Measurements from ENCODE around the gene METTL3. TPM values are rescaled to one million over a fixed set of nuclear protein-coding genes. Genes with fewer than 3 reads are reported as not detected.
A peak's percentile ranks its signal among the peaks of the same experiment; 100 is the strongest.

METTL3 gene
- total and polyA plus RNA-seq, 2 of the 13 experiments (the other 11 are each of a cell fraction or from before 2014, with no cell fraction given), result 123 to 130 TPM

- TF ChIP-seq KDM5B (CRISPR knock-in tag; IDR thresholded peaks at IDR 0.05; ENCODE audit: borderline replicate concordance) (peak; percentile 92; the same call in 1 of the 2 replicates), TEF (CRISPR knock-in tag; IDR thresholded peaks at IDR 0.05) (no peak), ZNF280D (CRISPR knock-in tag; IDR thresholded peaks at IDR 0.05) (peak; percentile 96), ZFP36L2 (CRISPR knock-in tag; IDR thresholded peaks at IDR 0.05) (no peak), KIAA2018 (CRISPR knock-in tag; IDR thresholded peaks at IDR 0.05; ENCODE audit: borderline replicate concordance) (no peak), ATF1 (CRISPR knock-in tag; IDR thresholded peaks at IDR 0.05) (peak; percentile 92), MTERF4 (CRISPR knock-in tag; IDR thresholded peaks at IDR 0.05) (peak; percentile 75; the same call in 1 of the 2 replicates), FOXP1 (IDR thresholded peaks at IDR 0.05) (no peak), FOXP1 (CRISPR knock-in tag; IDR thresholded peaks at IDR 0.05) (no peak), ZSCAN25 (CRISPR knock-in tag; IDR thresholded peaks at IDR 0.05) (no peak; the same call in none of the 2 replicates), HDAC6 (IDR thresholded peaks at IDR 0.05; ENCODE audit: low read depth, low read length) (no peak), HOXA7 (CRISPR knock-in tag; IDR thresholded peaks at IDR 0.05) (no peak)
- TF ChIP-seq, protein P1, sequence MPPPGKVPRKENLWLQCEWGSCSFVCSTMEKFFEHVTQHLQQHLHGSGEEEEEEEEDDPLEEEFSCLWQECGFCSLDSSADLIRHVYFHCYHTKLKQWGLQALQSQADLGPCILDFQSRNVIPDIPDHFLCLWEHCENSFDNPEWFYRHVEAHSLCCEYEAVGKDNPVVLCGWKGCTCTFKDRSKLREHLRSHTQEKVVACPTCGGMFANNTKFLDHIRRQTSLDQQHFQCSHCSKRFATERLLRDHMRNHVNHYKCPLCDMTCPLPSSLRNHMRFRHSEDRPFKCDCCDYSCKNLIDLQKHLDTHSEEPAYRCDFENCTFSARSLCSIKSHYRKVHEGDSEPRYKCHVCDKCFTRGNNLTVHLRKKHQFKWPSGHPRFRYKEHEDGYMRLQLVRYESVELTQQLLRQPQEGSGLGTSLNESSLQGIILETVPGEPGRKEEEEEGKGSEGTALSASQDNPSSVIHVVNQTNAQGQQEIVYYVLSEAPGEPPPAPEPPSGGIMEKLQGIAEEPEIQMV (CRISPR knock-in tag; IDR thresholded peaks at IDR 0.05; ENCODE audit: low read depth), result no peak; the same call in 1 of the 2 replicates
Observed at GRCh38 chr14:21455912-21456667, 55.0 kb downstream of the METTL3 start, which contains the start of gene CHD8 (continued).
